GM12875 (cell line): ENCODE measurements around the gene TARS2.

ENCODE experiments used
- H3K4me3 ChIP-seq: one replicate; pipeline ENCODE4 v1.5.1; 2011; ENCODE audit warnings: low read depth, low read length, control low read depth
- TF ChIP-seq, protein P1 (sequence below): IDR thresholded peaks from 2 replicates; pipeline ENCODE4 v1.5.1; 2011; ENCODE audit warnings: low read depth, mild to moderate bottlenecking, control low read depth, inconsistent platforms, low read length, moderate library complexity, borderline replicate concordance; ENCODE audit not compliant: insufficient read depth

Gene TARS2

GRCh38 chr1:150552128-150552910, 65.1 kb downstream of the TARS2 start:
- TF ChIP-seq, protein P1, sequence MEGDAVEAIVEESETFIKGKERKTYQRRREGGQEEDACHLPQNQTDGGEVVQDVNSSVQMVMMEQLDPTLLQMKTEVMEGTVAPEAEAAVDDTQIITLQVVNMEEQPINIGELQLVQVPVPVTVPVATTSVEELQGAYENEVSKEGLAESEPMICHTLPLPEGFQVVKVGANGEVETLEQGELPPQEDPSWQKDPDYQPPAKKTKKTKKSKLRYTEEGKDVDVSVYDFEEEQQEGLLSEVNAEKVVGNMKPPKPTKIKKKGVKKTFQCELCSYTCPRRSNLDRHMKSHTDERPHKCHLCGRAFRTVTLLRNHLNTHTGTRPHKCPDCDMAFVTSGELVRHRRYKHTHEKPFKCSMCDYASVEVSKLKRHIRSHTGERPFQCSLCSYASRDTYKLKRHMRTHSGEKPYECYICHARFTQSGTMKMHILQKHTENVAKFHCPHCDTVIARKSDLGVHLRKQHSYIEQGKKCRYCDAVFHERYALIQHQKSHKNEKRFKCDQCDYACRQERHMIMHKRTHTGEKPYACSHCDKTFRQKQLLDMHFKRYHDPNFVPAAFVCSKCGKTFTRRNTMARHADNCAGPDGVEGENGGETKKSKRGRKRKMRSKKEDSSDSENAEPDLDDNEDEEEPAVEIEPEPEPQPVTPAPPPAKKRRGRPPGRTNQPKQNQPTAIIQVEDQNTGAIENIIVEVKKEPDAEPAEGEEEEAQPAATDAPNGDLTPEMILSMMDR = no peak
- no peak overlapping the region for H3K4me3 ChIP-seq

- TF ChIP-seq, protein P1 = no peak
- no peak overlapping the region for H3K4me3 ChIP-seq
Measured at GRCh38 chr1:150552911-150553289, 65.7 kb downstream of the TARS2 start.

DNA sequence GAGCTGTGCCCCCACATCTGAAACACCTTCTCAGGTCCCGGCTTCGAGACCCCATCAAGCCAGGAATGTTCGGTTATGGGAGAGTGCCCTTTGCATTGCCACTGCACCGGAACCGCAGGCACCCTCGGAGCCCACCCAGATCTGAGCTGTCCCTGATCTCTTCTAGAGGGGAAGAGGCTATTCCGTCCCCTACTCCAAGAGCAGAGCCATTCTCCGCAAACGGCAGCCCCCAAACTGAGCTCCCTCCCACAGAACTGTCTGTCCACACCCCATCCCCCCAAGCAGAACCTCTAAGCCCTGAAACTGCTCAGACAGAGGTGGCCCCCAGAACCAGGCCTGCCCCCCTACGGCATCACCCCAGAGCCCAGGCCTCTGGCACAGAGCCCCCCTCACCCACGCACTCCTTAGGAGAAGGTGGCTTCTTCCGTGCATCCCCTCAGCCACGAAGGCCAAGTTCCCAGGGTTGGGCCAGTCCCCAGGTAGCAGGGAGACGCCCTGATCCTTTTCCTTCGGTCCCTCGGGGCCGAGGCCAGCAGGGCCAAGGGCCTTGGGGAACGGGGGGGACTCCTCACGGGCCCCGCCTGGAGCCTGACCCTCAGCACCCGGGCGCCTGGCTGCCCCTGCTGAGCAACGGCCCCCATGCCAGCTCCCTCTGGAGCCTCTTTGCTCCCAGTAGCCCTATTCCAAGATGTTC, 66.3 kb downstream of the TARS2 start:
- TF ChIP-seq, protein P1 = no peak
- H3K4me3 ChIP-seq = no peak overlapping the region

DNA sequence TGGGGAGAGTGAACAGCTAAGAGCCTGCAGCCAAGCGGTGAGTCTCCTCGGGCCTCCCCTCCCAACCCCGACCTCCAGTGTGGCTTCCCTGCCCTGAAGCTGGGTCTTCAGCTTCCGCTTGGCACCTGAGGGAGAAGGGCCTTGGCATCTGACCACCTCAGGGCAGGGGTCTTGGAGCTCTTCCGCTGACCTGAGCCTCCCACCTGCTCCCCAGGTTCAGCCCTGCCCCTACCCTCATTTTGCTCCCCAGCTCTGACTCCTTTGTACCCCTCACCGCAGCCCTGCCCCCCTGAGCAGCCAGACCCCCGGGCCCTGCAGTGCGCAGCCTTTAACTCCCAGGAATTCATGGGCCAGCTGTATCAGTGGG, 66.8 kb downstream of the TARS2 start:
- TF ChIP-seq, protein P1 = no peak
- no peak overlapping the region for H3K4me3 ChIP-seq

- no peak overlapping the region for H3K4me3 ChIP-seq
- TF ChIP-seq, protein P1 = no peak
Measured at GRCh38 chr1:150555198-150555970, 68.2 kb downstream of the TARS2 start.

GRCh38 chr1:150555971-150556865, 69.0 kb downstream of the TARS2 start:
- TF ChIP-seq, protein P1 = no peak
- H3K4me3 ChIP-seq = no peak overlapping the region
